Fibroblast of upper back skin (primary cell): ENCODE results near the gene SEMA6D.

Experiments
- DNase-seq: peaks from one replicate; pipeline ENCODE4 v3.0.0-alpha.2; 2013

SEMA6D gene

DNA sequence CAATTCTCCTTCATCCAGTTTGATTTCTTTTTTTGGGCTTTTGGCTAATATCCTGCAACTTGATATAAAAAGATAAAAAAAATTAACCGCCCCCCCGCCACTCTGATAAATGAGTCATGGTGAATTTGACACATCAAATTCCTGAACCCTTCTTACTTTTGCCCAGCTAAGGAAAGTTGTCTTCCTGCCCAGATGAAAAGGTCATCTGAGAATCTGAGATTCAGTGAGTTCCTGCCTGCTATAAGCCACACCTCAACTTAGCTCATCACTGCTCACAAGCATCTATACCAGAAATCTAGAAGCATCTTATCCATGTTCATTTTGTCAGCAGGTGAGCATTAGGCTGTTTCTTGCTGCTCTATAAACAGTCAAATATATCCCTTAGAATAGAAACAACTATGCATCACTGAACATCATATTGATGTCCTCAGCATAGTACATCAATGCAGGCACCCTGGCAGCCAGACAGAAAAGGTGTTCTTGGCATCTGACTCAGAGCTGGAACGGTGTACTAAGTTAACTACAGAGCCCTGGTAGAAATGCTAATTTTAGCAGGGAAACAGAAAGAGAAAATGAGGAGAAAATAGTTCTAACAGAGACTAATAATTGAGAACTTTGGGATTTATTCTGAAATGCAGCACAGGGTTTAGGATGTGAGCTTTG is 77.1 kb downstream of the SEMA6D start:
- DNase-seq, result peak; percentile 13

- DNase-seq, result no peak
Measured at GRCh38 chr15:47795864-47796263, 78.6 kb downstream of the SEMA6D start.

- DNase-seq, result no peak
Measured at GRCh38 chr15:47796339-47796738, 79.0 kb downstream of the SEMA6D start.

DNA sequence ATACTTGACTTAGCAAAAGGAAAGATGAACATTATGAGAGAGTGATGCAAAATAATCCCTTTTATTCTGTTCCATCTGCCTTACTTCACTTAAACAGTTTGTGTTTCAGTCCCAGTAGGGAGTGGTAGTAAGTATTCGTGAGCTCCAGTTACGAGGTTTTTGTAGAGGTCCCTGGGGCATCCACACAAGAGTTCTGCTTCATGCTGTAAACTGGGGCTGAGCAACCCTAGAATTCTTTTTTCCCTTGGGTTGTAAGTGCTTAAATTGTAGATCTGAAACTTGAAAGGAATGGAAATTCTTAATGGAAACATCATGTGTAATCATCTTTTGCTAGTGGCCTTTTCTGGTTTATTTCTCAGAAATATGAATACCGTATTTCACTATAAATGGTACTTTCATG is 79.5 kb downstream of the SEMA6D start:
- peak; percentile 25 for DNase-seq

GRCh38 chr15:47801522-47801921 is 84.2 kb downstream of the SEMA6D start:
- no peak for DNase-seq

DNA sequence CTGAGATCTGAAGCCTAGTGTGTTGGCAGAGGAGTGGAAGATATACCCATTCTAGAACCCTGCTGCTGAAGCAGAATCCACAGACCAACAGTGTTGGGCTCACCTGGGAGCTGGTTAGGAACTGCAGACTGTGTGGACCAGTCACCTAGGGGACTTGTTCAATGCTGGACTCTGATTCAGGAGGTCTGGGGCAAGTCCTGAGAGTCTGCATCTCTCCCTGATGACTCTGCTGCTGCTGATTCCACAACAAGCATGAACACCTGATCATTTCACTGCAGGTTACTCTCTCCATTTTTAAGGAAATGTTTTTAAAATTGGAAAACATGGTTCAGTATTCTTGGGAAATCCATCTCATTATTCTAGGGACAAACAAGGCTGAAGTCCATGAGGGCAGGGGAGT is 84.9 kb downstream of the SEMA6D start:
- no peak for DNase-seq

DNA sequence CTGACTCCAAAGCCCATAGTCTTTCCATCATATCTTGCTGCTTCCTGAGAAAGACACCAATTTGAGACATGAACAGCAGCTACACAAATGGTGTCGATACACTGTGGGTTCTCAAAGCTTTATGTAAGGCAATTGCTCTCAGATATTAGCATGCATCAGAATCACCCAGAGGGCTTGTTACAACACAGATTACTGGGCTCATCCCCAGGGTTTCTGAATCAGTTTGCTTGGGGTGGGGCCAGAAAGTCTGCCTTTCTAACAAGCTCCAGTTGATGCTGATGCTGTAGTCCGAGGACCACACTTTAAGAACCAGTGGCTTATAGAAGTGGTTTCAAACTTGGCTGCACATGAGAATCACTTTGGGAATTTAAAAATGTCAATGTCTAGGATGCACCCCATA is 86.5 kb downstream of the SEMA6D start:
- DNase-seq, result no peak

DNA sequence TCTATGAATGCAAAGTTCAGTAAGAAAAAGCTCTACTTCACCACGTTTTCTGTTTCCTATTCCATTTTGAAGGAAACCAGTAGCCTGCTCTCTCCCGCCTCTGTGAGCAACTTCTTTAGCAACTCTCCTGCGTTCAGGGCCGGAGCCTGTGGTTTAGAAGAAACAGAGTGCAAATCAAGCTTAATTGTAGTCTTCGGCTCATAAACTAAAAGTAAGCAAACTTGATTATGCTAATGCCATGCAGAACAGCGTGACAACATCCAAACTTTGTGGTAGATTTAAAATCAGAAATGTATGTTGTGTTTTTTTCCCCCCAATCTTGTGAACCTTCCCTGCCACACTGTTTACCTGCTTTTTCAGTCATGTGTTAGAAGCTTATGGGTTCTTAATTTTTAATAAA is 87.4 kb downstream of the SEMA6D start:
- no peak for DNase-seq

- DNase-seq, result no peak
Measured at GRCh38 chr15:47806008-47806407, 88.7 kb downstream of the SEMA6D start.

DNA sequence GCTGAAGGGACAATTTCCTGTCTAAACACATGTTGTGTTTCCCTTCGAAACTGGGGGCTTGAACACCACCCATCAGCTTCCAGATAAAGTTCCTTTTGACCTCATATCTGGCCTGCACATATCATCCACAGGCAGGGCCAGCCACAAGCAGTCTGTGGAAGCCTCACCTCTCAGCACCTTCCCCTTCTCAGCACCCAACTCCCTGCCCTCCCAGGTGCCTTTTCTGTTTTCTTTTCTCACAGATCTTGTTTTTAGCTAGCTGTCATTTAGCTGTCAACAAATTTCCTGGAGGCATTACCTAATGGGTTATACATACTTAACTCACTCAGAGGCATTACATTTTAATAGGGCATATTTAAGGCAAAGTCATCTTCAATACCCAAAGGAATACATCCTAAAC is 93.9 kb downstream of the SEMA6D start:
- DNase-seq, result no peak

DNA sequence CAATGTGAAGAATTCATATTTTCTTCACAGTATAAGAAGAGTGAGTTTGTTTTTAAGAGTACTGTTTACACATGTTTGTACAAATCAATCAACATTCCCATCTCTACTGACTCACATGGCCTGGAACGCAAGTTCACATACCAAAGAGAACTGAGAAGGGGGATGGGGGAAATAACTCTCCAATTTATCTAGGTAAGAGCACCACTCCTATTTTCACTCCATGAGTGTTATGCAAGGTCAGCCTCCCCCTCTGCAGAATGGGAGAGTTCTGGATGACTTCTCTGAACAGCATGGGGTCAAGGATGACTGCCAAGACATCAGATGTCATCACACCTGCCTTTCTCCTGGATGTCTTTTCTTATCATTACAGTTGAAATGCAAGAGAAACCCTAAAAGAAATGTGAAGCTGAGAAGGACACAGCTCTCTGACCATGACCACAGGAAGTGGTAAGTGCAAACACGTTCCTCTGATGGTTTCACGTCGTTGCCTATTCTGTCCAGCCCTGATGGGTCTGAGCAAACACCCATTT is 95.2 kb downstream of the SEMA6D start:
- DNase-seq, result peak; percentile 56

- no peak for DNase-seq
Measured at GRCh38 chr15:47813748-47814384, 96.6 kb downstream of the SEMA6D start.

- DNase-seq, result no peak
Measured at GRCh38 chr15:47814620-47815019, 97.3 kb downstream of the SEMA6D start.

GRCh38 chr15:47817969-47818548 is 100.8 kb downstream of the SEMA6D start:
- DNase-seq, result no peak

DNA sequence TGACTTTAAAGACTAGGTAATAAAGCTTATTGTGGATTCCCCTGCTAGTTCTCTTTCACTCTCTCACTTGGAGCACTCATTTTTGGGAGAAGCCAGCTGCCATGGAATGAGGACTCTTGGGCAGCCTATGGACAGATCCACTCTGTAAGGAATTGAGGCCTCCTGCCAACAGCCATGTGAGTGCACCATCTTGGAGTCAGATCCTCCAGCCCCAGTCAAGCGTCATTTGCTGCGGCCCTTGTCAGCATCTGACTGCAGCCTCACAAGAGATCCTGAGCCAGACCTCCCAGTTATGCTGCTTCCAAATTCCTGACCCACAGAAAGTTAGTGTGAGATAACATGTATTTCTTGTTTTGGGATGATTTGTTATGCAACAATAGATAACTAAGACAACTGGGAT is 101.9 kb downstream of the SEMA6D start:
- no peak for DNase-seq

DNA sequence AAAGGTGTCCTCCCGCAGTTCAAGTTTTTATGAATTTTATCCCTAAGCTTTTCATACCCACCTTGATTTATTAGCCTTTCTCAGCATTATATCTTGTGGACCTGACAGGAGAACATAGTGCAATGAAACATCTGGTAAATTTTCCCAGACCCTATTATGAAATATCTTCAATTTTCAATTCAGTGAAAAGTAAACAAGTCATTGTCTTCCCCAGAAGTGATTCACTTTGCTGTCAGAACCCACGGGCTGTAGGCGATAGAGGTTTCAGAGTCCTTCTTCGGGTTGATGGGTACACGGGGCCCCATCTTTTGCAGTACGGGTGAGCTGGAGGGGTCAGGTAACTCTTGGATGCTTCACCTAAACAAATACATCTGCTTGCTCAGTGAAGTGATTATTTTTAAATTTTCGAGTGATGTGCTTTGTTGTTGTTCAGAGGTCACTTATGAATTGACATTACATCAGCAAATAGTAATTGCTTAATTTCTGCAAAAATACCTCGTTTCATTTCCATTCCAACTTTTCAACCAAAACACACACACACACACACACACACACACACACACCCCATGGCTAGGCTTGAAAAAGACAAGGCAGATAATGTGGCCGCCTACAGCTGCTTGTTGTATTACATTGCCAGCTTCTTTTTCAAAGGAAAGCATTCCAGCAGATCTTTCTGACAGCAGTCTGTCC is 102.9 kb downstream of the SEMA6D start:
- DNase-seq, result peak; percentile 48

DNA sequence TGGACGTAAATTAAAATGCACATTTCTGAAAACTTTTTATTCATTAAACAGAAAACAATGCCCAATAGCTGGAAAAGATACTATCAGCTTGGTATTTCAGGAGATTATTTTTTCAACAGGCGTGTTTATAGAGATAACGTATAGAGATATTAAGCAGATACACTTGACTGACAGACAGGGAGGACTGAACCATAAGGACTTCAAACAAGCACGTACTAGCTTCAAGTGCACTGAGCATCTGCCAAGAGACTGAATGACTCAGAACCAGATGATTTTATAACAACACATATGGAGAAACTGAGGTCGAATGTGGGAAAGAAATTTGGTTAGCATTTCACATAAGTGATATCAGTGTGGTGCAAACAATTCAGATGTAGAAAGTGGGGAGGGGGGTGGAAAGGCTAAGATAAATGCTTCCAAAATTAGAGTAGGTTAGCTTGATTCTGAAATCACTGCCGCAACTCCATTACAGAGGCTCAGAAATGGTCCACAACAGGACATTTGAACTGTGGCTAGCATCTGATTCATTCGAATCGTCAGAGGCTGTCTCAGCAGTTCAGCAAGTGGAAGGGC is 103.5 kb downstream of the SEMA6D start:
- peak; percentile 84 for DNase-seq

- no peak for DNase-seq
Measured at GRCh38 chr15:47822048-47822447, 104.7 kb downstream of the SEMA6D start.
